ENCODE results near the gene MNS1. TPM values are rescaled to one million over a fixed set of nuclear protein-coding genes. Genes with fewer than 3 reads are reported as not detected.

The MNS1 gene
- total and polyA plus RNA-seq, 9 of the 15 experiments (the other 6 are each of a cell fraction or from before 2014, with no cell fraction given), result 1.1 to 10.3 (median 2.5) TPM

DNA sequence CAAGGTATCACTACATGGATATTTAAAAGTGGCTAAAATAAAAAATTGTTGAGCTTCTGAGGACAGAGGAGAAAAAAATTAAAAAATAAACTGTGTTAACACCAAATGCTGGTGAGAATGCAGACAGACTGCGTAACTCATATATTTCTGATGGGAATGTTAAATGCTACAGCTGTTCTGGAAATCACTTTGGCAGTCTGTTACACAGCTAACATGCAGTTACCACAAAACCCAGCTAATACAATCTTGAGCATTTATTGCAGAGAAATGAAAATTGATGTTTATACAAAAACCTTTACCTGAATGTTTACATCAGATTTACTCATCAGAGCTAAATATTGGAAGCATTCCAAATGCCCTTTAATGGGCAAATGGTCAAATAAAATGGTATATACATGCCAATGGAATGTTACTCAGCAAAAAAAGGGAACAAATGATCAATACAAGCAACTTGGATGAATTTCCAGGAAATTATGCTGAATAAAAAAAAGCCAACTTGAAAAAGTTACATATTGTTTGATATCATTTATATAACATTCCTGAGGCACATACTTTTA is 24.6 kb downstream of the MNS1 start:
- no peak overlapping the region for H3K27ac ChIP-seq (ENCODE audit: extremely low read depth, low read depth, low read length)

More for the DNA sequence above, 24.6 kb downstream of the MNS1 start:
- Histone ChIP-seq H3K9me1 (ENCODE audit: control insufficient read depth, insufficient read depth, low read length) (no peaks in the 10 kb centered on the region), H3K27me3 (ENCODE audit: control insufficient read depth in 2 of 2, insufficient read depth in 2 of 2, low read length in 2 of 2) (no peaks in the 10 kb centered on the region), H3K4me3 (no peak overlapping the region), H3K4me2 (ENCODE audit: insufficient read depth, low read length) (no peak overlapping the region), H3K9me3 (replicated peaks; ENCODE audit: control insufficient read depth, insufficient read depth, low read depth, low read length) (no peaks in the 10 kb centered on the region), H3K4me1 (replicated peaks in 1 of 2; ENCODE audit: control insufficient read depth in 2 of 2, insufficient read depth in 2 of 2, low read length in 2 of 2) (no peaks in the 10 kb centered on the region), H3K79me2 (ENCODE audit: control insufficient read depth, insufficient read depth, low read length) (no peaks in the 10 kb centered on the region), H4K20me1 (replicated peaks; ENCODE audit: control insufficient read depth, insufficient read depth, low read length) (no peaks in the 10 kb centered on the region), H3K9ac (ENCODE audit: insufficient read depth in 1 of 2, low read depth in 2 of 2, low read length in 2 of 2) (no peak overlapping the region), H3K36me3 (ENCODE audit: control insufficient read depth, insufficient read depth, low read length) (no peaks in the 10 kb centered on the region), H2AFZ (ENCODE audit: low read depth, low read length) (no peak overlapping the region)
- CTCF ChIA-PET (ENCODE audit: low intra/inter-chr PET ratio), result no interaction called here
- no TSS peak for BruUV-seq (replicated peaks)
- POLR2A ChIA-PET, result no interaction called here
- 58% methylated on average over 1 of the region's 1 CpG for WGBS (ENCODE audit: insufficient coverage, low coverage, missing lambda C conversion rate)
- DNase-seq (ENCODE audit: extremely low read depth in 1 of 4, low spot score in 3 of 4) (no peak), FAIRE-seq (no peak), ATAC-seq (no peak)
- in situ Hi-C loops (cut with MboI) (no loop called here), intact Hi-C loops (cut with micrococcal nuclease) (no loop called here)
- TF ChIP-seq NCOR1 (IDR thresholded peaks at IDR 0.05) (no peak), ZNF41 (CRISPR knock-in tag; conservative IDR thresholded peaks at IDR 0.05) (no peak), PPARD (CRISPR knock-in tag; IDR thresholded peaks at IDR 0.05) (no peak), TAF7 (tag; IDR thresholded peaks at IDR 0.05) (no peak), SIRT6 (IDR thresholded peaks at IDR 0.05; ENCODE audit: low read depth, low read length) (no peak)
- TF ChIP-seq, protein P1, sequence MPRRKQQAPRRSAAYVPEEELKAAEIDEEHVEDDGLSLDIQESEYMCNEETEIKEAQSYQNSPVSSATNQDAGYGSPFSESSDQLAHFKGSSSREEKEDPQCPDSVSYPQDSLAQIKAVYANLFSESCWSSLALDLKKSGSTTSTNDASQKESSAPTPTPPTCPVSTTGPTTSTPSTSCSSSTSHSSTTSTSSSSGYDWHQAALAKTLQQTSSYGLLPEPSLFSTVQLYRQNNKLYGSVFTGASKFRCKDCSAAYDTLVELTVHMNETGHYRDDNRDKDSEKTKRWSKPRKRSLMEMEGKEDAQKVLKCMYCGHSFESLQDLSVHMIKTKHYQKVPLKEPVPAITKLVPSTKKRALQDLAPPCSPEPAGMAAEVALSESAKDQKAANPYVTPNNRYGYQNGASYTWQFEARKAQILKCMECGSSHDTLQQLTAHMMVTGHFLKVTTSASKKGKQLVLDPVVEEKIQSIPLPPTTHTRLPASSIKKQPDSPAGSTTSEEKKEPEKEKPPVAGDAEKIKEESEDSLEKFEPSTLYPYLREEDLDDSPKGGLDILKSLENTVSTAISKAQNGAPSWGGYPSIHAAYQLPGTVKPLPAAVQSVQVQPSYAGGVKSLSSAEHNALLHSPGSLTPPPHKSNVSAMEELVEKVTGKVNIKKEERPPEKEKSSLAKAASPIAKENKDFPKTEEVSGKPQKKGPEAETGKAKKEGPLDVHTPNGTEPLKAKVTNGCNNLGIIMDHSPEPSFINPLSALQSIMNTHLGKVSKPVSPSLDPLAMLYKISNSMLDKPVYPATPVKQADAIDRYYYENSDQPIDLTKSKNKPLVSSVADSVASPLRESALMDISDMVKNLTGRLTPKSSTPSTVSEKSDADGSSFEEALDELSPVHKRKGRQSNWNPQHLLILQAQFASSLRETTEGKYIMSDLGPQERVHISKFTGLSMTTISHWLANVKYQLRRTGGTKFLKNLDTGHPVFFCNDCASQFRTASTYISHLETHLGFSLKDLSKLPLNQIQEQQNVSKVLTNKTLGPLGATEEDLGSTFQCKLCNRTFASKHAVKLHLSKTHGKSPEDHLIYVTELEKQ (CRISPR knock-in tag; IDR thresholded peaks at IDR 0.05), result no peak
- TF ChIP-seq, protein P2, sequence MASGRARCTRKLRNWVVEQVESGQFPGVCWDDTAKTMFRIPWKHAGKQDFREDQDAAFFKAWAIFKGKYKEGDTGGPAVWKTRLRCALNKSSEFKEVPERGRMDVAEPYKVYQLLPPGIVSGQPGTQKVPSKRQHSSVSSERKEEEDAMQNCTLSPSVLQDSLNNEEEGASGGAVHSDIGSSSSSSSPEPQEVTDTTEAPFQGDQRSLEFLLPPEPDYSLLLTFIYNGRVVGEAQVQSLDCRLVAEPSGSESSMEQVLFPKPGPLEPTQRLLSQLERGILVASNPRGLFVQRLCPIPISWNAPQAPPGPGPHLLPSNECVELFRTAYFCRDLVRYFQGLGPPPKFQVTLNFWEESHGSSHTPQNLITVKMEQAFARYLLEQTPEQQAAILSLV (tag; IDR thresholded peaks at IDR 0.05), result no peak

Measured in K562 (cell line).